CD4-positive, alpha-beta T cell treated with Interleukin-2 at 100 ng/mL for 4 hours (primary cell): ENCODE results near the gene YOD1.
"Not testable (repeated sequence)": the region's sequence is repeated elsewhere in the genome, so short reads cannot be mapped to it uniquely, and the experiment has no call there.

Source experiments
- DNase-seq: peaks from one replicate; pipeline ENCODE4 v3.0.0-alpha.2; 2020; ENCODE audit warnings: low spot score

YOD1 gene

GRCh38 chr1:207049054-207049453, 2.0 kb downstream of the YOD1 start:
- no peak for DNase-seq

GRCh38 chr1:207048041-207048440, 3.0 kb downstream of the YOD1 start:
- no peak for DNase-seq

- no peak for DNase-seq
Measured at GRCh38 chr1:207047505-207047904, 3.5 kb downstream of the YOD1 start.

- DNase-seq = no peak
Measured at GRCh38 chr1:207045453-207045852, 5.6 kb downstream of the YOD1 start.

- DNase-seq = not testable (repeated sequence)
Measured at GRCh38 chr1:207041397-207041796, 9.6 kb downstream of the YOD1 start.

- no peak for DNase-seq
Measured at GRCh38 chr1:207040181-207040533, 10.9 kb downstream of the YOD1 start.

- no peak for DNase-seq
Measured at GRCh38 chr1:207039380-207040180, 11.4 kb downstream of the YOD1 start.

- no peak for DNase-seq
Measured at GRCh38 chr1:207036865-207037264, 14.1 kb downstream of the YOD1 start.

GRCh38 chr1:207035877-207036551, 15.0 kb downstream of the YOD1 start:
- no peak for DNase-seq

- DNase-seq = no peak
Measured at GRCh38 chr1:207034998-207035397, 16.0 kb downstream of the YOD1 start.

GRCh38 chr1:207034208-207034607, 16.8 kb downstream of the YOD1 start:
- no peak for DNase-seq

GRCh38 chr1:207033302-207033701, 17.7 kb downstream of the YOD1 start:
- no peak for DNase-seq

- DNase-seq = no peak
Measured at GRCh38 chr1:207032528-207033017, 18.4 kb downstream of the YOD1 start, which contains the start of gene C1orf116. Gene C1orf116 (minus strand): TSS chr1:207032756. CDS start chr1:207027598, 5,158 bp downstream.

GRCh38 chr1:207031632-207032264, 19.3 kb downstream of the YOD1 start:
- no peak for DNase-seq

GRCh38 chr1:207031016-207031415, 20.0 kb downstream of the YOD1 start:
- DNase-seq = no peak

GRCh38 chr1:207030522-207031009, 20.4 kb downstream of the YOD1 start:
- DNase-seq = no peak

GRCh38 chr1:207029701-207030521, 21.1 kb downstream of the YOD1 start:
- DNase-seq = no peak

GRCh38 chr1:207028884-207029650, 21.9 kb downstream of the YOD1 start:
- no peak for DNase-seq

GRCh38 chr1:207027921-207028320, 23.1 kb downstream of the YOD1 start:
- no peak for DNase-seq

- DNase-seq = no peak
Measured at GRCh38 chr1:207027206-207027777, 23.7 kb downstream of the YOD1 start.

GRCh38 chr1:207026104-207026534, 24.9 kb downstream of the YOD1 start:
- DNase-seq = no peak
